Measurements from ENCODE around the gene SPTBN4.
A peak's percentile ranks its signal among the peaks of the same experiment; 100 is the strongest.

Gene SPTBN4

GRCh38 chr19:40600570-40601133, 133.9 kb downstream of the SPTBN4 start:
- no peak overlapping the region for H3K4me3 ChIP-seq (ENCODE audit: low read length)
- no peak for TF ChIP-seq ZNF274 (IDR thresholded peaks at IDR 0.05; ENCODE audit: low read depth, low read length)

- H3K4me3 ChIP-seq (ENCODE audit: low read length) = no peak within 1 kb of the TSS
- TF ChIP-seq ZNF274 (IDR thresholded peaks at IDR 0.05; ENCODE audit: low read depth, low read length) = no peak
Measured at GRCh38 chr19:40601134-40601974, 134.6 kb downstream of the SPTBN4 start, which contains the start of gene LTBP4. LTBP4 (plus strand) TSS chr19:40601369; CDS start chr19:40601388, 19 bp downstream.

- no peak for TF ChIP-seq ZNF274 (IDR thresholded peaks at IDR 0.05; ENCODE audit: low read depth, low read length)
- H3K4me3 ChIP-seq (ENCODE audit: low read length) = no peak overlapping the region
Measured at GRCh38 chr19:40603071-40603388, 136.2 kb downstream of the SPTBN4 start.

GRCh38 chr19:40603389-40604170, 136.8 kb downstream of the SPTBN4 start:
- H3K4me3 ChIP-seq (ENCODE audit: low read length) = peak overlapping the region; percentile 34; the same call in 1 of the 2 replicates
- TF ChIP-seq ZNF274 (IDR thresholded peaks at IDR 0.05; ENCODE audit: low read depth, low read length) = no peak

GRCh38 chr19:40604171-40604646, 137.4 kb downstream of the SPTBN4 start:
- no peak for TF ChIP-seq ZNF274 (IDR thresholded peaks at IDR 0.05; ENCODE audit: low read depth, low read length)

GRCh38 chr19:40604647-40605215, 137.9 kb downstream of the SPTBN4 start:
- TF ChIP-seq ZNF274 (IDR thresholded peaks at IDR 0.05; ENCODE audit: low read depth, low read length) = no peak
- peak overlapping the region; percentile 38; the same call in 1 of the 2 replicates for H3K4me3 ChIP-seq (ENCODE audit: low read length)

More at GRCh38 chr19:40604171-40604646, 137.4 kb downstream of the SPTBN4 start:
- H3K4me3 ChIP-seq (ENCODE audit: low read length) = peak overlapping the region; percentile 4; the same call in 1 of the 2 replicates

- H3K4me3 ChIP-seq (ENCODE audit: low read length) = peak overlapping the region; percentile 38; the same call in 1 of the 2 replicates
- TF ChIP-seq ZNF274 (IDR thresholded peaks at IDR 0.05; ENCODE audit: low read depth, low read length) = no peak
Measured at GRCh38 chr19:40605216-40605971, 138.6 kb downstream of the SPTBN4 start.

- TF ChIP-seq ZNF274 (IDR thresholded peaks at IDR 0.05; ENCODE audit: low read depth, low read length) = no peak
- no peak overlapping the region for H3K4me3 ChIP-seq (ENCODE audit: low read length)
Measured at GRCh38 chr19:40607311-40608239, 140.8 kb downstream of the SPTBN4 start.

- no peak overlapping the region for H3K4me3 ChIP-seq (ENCODE audit: low read length)
- TF ChIP-seq ZNF274 (IDR thresholded peaks at IDR 0.05; ENCODE audit: low read depth, low read length) = no peak
Measured at GRCh38 chr19:40608240-40608621, 141.4 kb downstream of the SPTBN4 start.

- TF ChIP-seq ZNF274 (IDR thresholded peaks at IDR 0.05; ENCODE audit: low read depth, low read length) = no peak
- H3K4me3 ChIP-seq (ENCODE audit: low read length) = peak overlapping the region; percentile 34; the same call in 1 of the 2 replicates
Measured at GRCh38 chr19:40608957-40609356, 142.2 kb downstream of the SPTBN4 start.

- peak overlapping the region; percentile 34; the same call in 1 of the 2 replicates for H3K4me3 ChIP-seq (ENCODE audit: low read length)
Measured at GRCh38 chr19:40609561-40610395, 143.0 kb downstream of the SPTBN4 start.

More at GRCh38 chr19:40609561-40610395, 143.0 kb downstream of the SPTBN4 start:
- no peak for TF ChIP-seq ZNF274 (IDR thresholded peaks at IDR 0.05; ENCODE audit: low read depth, low read length)

Data from GM08714 (cell line).